Fibroblast of pulmonary artery (primary cell): ENCODE measurements around the gene PTGR1.

Experiments
- DNase-seq: peaks from one replicate; pipeline ENCODE4 v3.0.0-alpha.2; 2010; ENCODE audit warnings: low read depth
- H3K4me3 ChIP-seq: replicated peaks from 2 replicates; pipeline ENCODE4 v1.5.1; 2011; ENCODE audit warnings: low read depth, mild to moderate bottlenecking, control low read depth, low read length, moderate library complexity
- CTCF ChIP-seq: IDR thresholded peaks from 2 replicates; pipeline ENCODE4 v1.5.1; 2011; ENCODE audit warnings: mild to moderate bottlenecking, control low read depth, low read length, inconsistent platforms; ENCODE audit errors: missing control alignments

PTGR1 gene

GRCh38 chr9:111637421-111637950 lies 38.0 kb upstream of the PTGR1 start:
- TF ChIP-seq CTCF: no peak
- DNase-seq: no peak
- H3K4me3 ChIP-seq: no peak overlapping the region

- no peak for TF ChIP-seq CTCF
- no peak for DNase-seq
- no peak overlapping the region for H3K4me3 ChIP-seq
Measured at GRCh38 chr9:111634860-111635259, 35.4 kb upstream of the PTGR1 start.

GRCh38 chr9:111633389-111633736 lies 33.9 kb upstream of the PTGR1 start:
- no peak for DNase-seq
- no peak for TF ChIP-seq CTCF
- H3K4me3 ChIP-seq: no peak overlapping the region

GRCh38 chr9:111632695-111633388 lies 33.4 kb upstream of the PTGR1 start:
- TF ChIP-seq CTCF: no peak
- DNase-seq: no peak
- H3K4me3 ChIP-seq: peak overlapping the region; percentile 90

GRCh38 chr9:111632060-111632459 lies 32.6 kb upstream of the PTGR1 start:
- H3K4me3 ChIP-seq: peak overlapping the region; percentile 90
- no peak for TF ChIP-seq CTCF
- no peak for DNase-seq

- peak; percentile 99 for DNase-seq
- TF ChIP-seq CTCF: no peak
- peak within 1 kb of the TSS; percentile 90 for H3K4me3 ChIP-seq
Measured at GRCh38 chr9:111631214-111631971, 31.9 kb upstream of the PTGR1 start, which contains the start of gene DNAJC25. Gene DNAJC25 (plus strand): TSS chr9:111631334. CDS start chr9:111631408, 74 bp downstream.
